ENCODE results near the gene SELENON. TPM values are rescaled to one million over a fixed set of nuclear protein-coding genes. Genes with fewer than 3 reads are reported as not detected.
A peak's percentile ranks its signal among the peaks of the same experiment; 100 is the strongest.

SELENON gene
- total RNA-seq, 2 experiments from 2014 or later: 9.9 to 28.3 TPM

- BruUV-seq (replicated peaks): no TSS peak
- Histone ChIP-seq H4K20me1 (ENCODE audit: insufficient read depth, low read length) (no peaks in the 10 kb centered on the region), H3K4me1 (ENCODE audit: insufficient read depth, low read length, poor library complexity, severe bottlenecking) (peaks cover 21% of the 10 kb centered on the region), H3K9me3 (ENCODE audit: low read length) (no peaks in the 10 kb centered on the region), H3K9me2 (ENCODE audit: insufficient read depth, low read length) (no peaks in the 10 kb centered on the region), H3K4me3 (ENCODE audit: low read depth, low read length, poor library complexity, severe bottlenecking) (no peak overlapping the region), H3K27ac (ENCODE audit: low read depth, low read length, poor library complexity, severe bottlenecking) (peak overlapping the region; percentile 43), H3K36me3 (ENCODE audit: insufficient read depth, low read length) (no peaks in the 10 kb centered on the region), H2AFZ (ENCODE audit: low read length) (peak overlapping the region; percentile 52; the same call in 1 of the 2 replicates), H3K79me2 (ENCODE audit: insufficient read depth, low read depth, low read length) (no peaks in the 10 kb centered on the region), H3K4me2 (ENCODE audit: low read length) (peak overlapping the region; percentile 61)
- ChIA-PET POLR2A (interaction anchor here (0.5 to 1.4 kb wide), 4 partner anchors 9 to 290 kb away, joined by 3 to 6 read pairs (median 4); partner anchors contain the start of genes MTFR1L and SELENON), CTCF (ENCODE audit: unreplicated experiment) (interaction anchor here (0.6 to 1.7 kb wide), 7 partner anchors 10 to 290 kb away, joined by 3 to 7 read pairs (median 4); partner anchors contain the start of gene SELENON)
- peak; percentile 76 for DNase-seq (ENCODE audit: low spot score)
- TF ChIP-seq CTCF (conservative IDR thresholded peaks at IDR 0.05; ENCODE audit: low read length) (peak; percentile 94), EZH2phosphoT487 (IDR thresholded peaks at IDR 0.05; ENCODE audit: borderline replicate concordance, low read depth, low read length) (no peak)
- intact Hi-C loops (cut with micrococcal nuclease; ENCODE audit: unreplicated experiment): loop anchor here (1.0 to 5.0 kb wide), 4 partner anchors 193 to 306 kb away; partner anchors contain the start of gene MAN1C1
Observed at GRCh38 chr1:25810341-25811299, 10.6 kb downstream of the SELENON start.

- Histone ChIP-seq H3K4me2 (ENCODE audit: low read length) (no peak overlapping the region), H4K20me1 (ENCODE audit: insufficient read depth, low read length) (no peaks in the 10 kb centered on the region), H3K4me1 (ENCODE audit: insufficient read depth, low read length, poor library complexity, severe bottlenecking) (peaks cover 21% of the 10 kb centered on the region), H3K9me2 (ENCODE audit: insufficient read depth, low read length) (no peaks in the 10 kb centered on the region), H3K79me2 (ENCODE audit: insufficient read depth, low read depth, low read length) (no peaks in the 10 kb centered on the region), H3K36me3 (ENCODE audit: insufficient read depth, low read length) (no peaks in the 10 kb centered on the region), H3K9me3 (ENCODE audit: low read length) (no peaks in the 10 kb centered on the region), H3K4me3 (ENCODE audit: low read depth, low read length, poor library complexity, severe bottlenecking) (no peak overlapping the region), H3K27ac (ENCODE audit: low read depth, low read length, poor library complexity, severe bottlenecking) (no peak overlapping the region), H2AFZ (ENCODE audit: low read length) (no peak overlapping the region)
- ChIA-PET POLR2A (interaction anchor here (0.5 to 1.1 kb wide), 2 partner anchors 253 to 291 kb away, joined by 3 to 4 read pairs; no protein-coding TSS in a partner anchor), CTCF (ENCODE audit: unreplicated experiment) (interaction anchor here (1.0 kb wide), 1 partner anchor 11 kb away, joined by 5 read pairs; the partner anchor contains the start of gene SELENON)
- TF ChIP-seq CTCF (conservative IDR thresholded peaks at IDR 0.05; ENCODE audit: low read length): no peak
- no peak for TF ChIP-seq EZH2phosphoT487 (IDR thresholded peaks at IDR 0.05; ENCODE audit: borderline replicate concordance, low read depth, low read length)
- BruUV-seq (replicated peaks): no TSS peak
- intact Hi-C loops (cut with micrococcal nuclease; ENCODE audit: unreplicated experiment): loop anchor here (5.0 kb wide), 2 partner anchors 194 to 289 kb away; partner anchors contain the start of gene MAN1C1
- no peak for DNase-seq (ENCODE audit: low spot score)
Observed at GRCh38 chr1:25811384-25812082, 11.5 kb downstream of the SELENON start.
